Mesendoderm (in vitro differentiated cells): ENCODE measurements around the gene IFNA7.
"Not testable (repeated sequence)": the region's sequence is repeated elsewhere in the genome, so short reads cannot be mapped to it uniquely, and the experiment has no call there.

Source experiments
- DNase-seq: peaks from one replicate; pipeline ENCODE4 v3.0.0; 2013
- H2AK5ac ChIP-seq: 2 replicates; pipeline ENCODE4 v1.6.1; 2013; ENCODE audit warnings: low read length, inconsistent platforms
- H2BK120ac ChIP-seq: 2 replicates; pipeline ENCODE4 v1.6.1; 2013; ENCODE audit warnings: low read depth, mild to moderate bottlenecking, low read length, moderate library complexity, mixed read lengths
- H2BK15ac ChIP-seq: replicated peaks from 2 replicates; pipeline ENCODE4 v1.6.1; 2013; ENCODE audit warnings: low read depth, mild to moderate bottlenecking, moderate library complexity
- H2BK5ac ChIP-seq: 2 replicates; pipeline ENCODE4 v1.6.1; 2013; ENCODE audit warnings: low read length, inconsistent platforms
- H3K18ac ChIP-seq: 2 replicates; pipeline ENCODE4 v1.6.1; 2013; ENCODE audit warnings: mild to moderate bottlenecking, low read length, mixed read lengths
- H3K23ac ChIP-seq: one replicate; pipeline ENCODE4 v1.6.1; 2013; ENCODE audit warnings: low read length
- H3K27ac ChIP-seq: 2 replicates; pipeline ENCODE4 v1.5.1; 2013; ENCODE audit warnings: low read depth, mild to moderate bottlenecking, inconsistent platforms, low read length, moderate library complexity
- H3K27me3 ChIP-seq: 2 replicates; pipeline ENCODE4 v1.6.1; 2013; ENCODE audit warnings: low read length, control low read depth, mild to moderate bottlenecking, inconsistent platforms; ENCODE audit not compliant: insufficient read depth, poor library complexity
- H3K36me3 ChIP-seq: 2 replicates; pipeline ENCODE4 v1.6.1; 2013; ENCODE audit warnings: low read length, inconsistent platforms; ENCODE audit not compliant: control insufficient read depth, insufficient read depth
- H3K4ac ChIP-seq: one replicate; pipeline ENCODE4 v1.6.1; 2013; ENCODE audit warnings: low read depth, mild to moderate bottlenecking, low read length, moderate library complexity
- H3K4me1 ChIP-seq: 2 replicates; pipeline ENCODE4 v1.6.1; 2013; ENCODE audit warnings: low read depth, low read length, inconsistent platforms; ENCODE audit not compliant: control insufficient read depth
- H3K4me2 ChIP-seq: 2 replicates; pipeline ENCODE4 v1.6.1; 2013; ENCODE audit warnings: low read length
- H3K4me3 ChIP-seq: 2 replicates; pipeline ENCODE4 v1.5.1; 2013; ENCODE audit warnings: mild to moderate bottlenecking, low read length
- H3K56ac ChIP-seq: one replicate; pipeline ENCODE4 v1.6.1; 2013; ENCODE audit warnings: low read length
- H3K79me1 ChIP-seq: 2 replicates; pipeline ENCODE4 v1.6.1; 2013; ENCODE audit warnings: low read length, inconsistent platforms
- H3K79me2 ChIP-seq: 2 replicates; pipeline ENCODE4 v1.6.1; 2013; ENCODE audit warnings: mild to moderate bottlenecking, low read length; ENCODE audit not compliant: control insufficient read depth, insufficient read depth
- H3K9ac ChIP-seq: 2 replicates; pipeline ENCODE4 v1.6.1; 2013; ENCODE audit warnings: low read length, inconsistent platforms
- H4K5ac ChIP-seq: one replicate; pipeline ENCODE4 v1.6.1; 2013; ENCODE audit warnings: low read length
- H4K8ac ChIP-seq: one replicate; pipeline ENCODE4 v1.6.1; 2013; ENCODE audit warnings: low read depth, mild to moderate bottlenecking, control low read depth, low read length, moderate library complexity
- WGBS: extraction: QIAGEN DNeasy Blood & Tissue Kit; methylation state at CpG from one replicate; pipeline ENCODE4 v1.1.7; 2013; ENCODE audit warnings: low lambda C conversion rate, missing lambda C conversion rate; ENCODE audit not compliant: insufficient coverage; ENCODE audit errors: extremely low coverage; 5-methylcytosine and 5-hydroxymethylcytosine counted together

Gene IFNA7

GRCh38 chr9:21194867-21195776 is 6.9 kb downstream of the IFNA7 start:
- not testable (repeated sequence) for H3K79me1 ChIP-seq, H2BK120ac ChIP-seq, H3K4me2 ChIP-seq, H3K4me1 ChIP-seq, H3K18ac ChIP-seq, H3K56ac ChIP-seq, H2AK5ac ChIP-seq, H4K5ac ChIP-seq, H3K9ac ChIP-seq, H4K8ac ChIP-seq, H3K4ac ChIP-seq, H3K79me2 ChIP-seq, H3K27me3 ChIP-seq, H3K4me3 ChIP-seq, H3K36me3 ChIP-seq, H2BK5ac ChIP-seq, H3K27ac ChIP-seq, H3K23ac ChIP-seq, H2BK15ac ChIP-seq
- no CpG with 5 or more reads among the region's 6 CpGs for WGBS
- peak; percentile 18 for DNase-seq

GRCh38 chr9:21187487-21187886 is 14.5 kb downstream of the IFNA7 start, which contains the start of gene IFNA4:
IFNA4 (minus strand) TSS chr9:21187587; CDS start chr9:21187531, 56 bp downstream.
- not testable (repeated sequence) for H3K79me2 ChIP-seq, H3K9ac ChIP-seq, H3K23ac ChIP-seq, H2BK15ac ChIP-seq, H3K36me3 ChIP-seq, H3K4me3 ChIP-seq, H3K56ac ChIP-seq, H4K8ac ChIP-seq, H3K27me3 ChIP-seq, H3K4me2 ChIP-seq, H3K4ac ChIP-seq, H3K79me1 ChIP-seq, H3K27ac ChIP-seq, H3K4me1 ChIP-seq, H2AK5ac ChIP-seq, H4K5ac ChIP-seq, DNase-seq, H2BK5ac ChIP-seq, H2BK120ac ChIP-seq, H3K18ac ChIP-seq
- WGBS = no CpG with 5 or more reads among the region's 3 CpGs

DNA sequence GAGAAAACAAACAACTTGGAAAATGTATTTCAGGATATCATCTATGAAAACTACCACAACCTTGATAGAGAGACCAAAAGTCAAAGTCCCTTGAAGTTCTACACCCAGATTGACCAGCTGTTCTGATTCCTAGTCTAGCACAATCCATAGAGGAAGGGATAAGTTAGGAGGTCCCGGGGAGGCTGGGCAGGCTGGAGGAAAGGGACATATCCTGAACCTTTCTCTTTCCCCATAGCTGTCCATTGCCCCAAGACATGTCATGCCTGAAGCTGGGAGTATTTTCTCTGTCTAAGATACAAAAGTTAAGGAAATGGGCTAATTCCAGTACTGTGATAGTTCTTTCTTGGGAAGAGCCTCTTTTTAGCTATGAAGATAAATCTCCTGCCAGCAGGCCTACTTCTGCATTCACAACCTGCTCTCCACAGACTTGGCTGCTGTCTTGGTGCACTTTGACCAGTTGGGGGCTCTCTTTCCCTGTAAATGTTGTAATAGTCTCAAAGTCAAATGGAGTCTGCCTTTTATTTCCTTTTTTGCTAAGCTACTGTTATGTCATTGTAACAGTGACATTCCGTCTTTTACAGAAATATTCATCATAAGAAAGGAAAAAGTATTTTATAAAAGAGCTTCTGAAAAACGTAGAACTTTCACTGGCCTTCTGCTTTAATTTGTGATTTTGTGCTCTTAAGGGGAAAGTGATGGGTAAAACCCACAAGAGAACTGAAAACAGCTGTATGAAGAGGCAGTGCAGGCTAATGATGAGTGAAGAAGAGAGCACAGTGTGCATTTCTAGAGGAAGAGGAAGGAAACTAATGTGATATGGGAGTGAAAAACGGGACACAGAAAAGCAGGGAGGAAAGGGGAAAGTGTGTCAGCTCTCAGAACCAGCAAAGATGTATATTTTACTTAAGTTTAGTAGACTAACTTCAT is 18.9 kb downstream of the IFNA7 start:
- H3K27ac ChIP-seq, H2BK120ac ChIP-seq, H3K36me3 ChIP-seq, H3K79me2 ChIP-seq, H3K9ac ChIP-seq, H3K4me1 ChIP-seq, H3K4me2 ChIP-seq, H2AK5ac ChIP-seq, H3K79me1 ChIP-seq, H3K56ac ChIP-seq, H3K18ac ChIP-seq, H3K23ac ChIP-seq, H2BK15ac ChIP-seq, H2BK5ac ChIP-seq, H4K8ac ChIP-seq, H3K4ac ChIP-seq, H3K27me3 ChIP-seq, H4K5ac ChIP-seq, H3K4me3 ChIP-seq: not testable (repeated sequence)
- no CpG with 5 or more reads among the region's 4 CpGs for WGBS
- DNase-seq = peak; percentile 39

- no peak overlapping the region for H2AK5ac ChIP-seq
- H2BK5ac ChIP-seq = no peak overlapping the region
- H3K9ac ChIP-seq = no peak overlapping the region
- H3K36me3 ChIP-seq = no peaks in the 10 kb centered on the region
- H3K79me1 ChIP-seq = no peaks in the 10 kb centered on the region
- no peak overlapping the region for H3K27ac ChIP-seq
- no peak overlapping the region for H2BK15ac ChIP-seq
- no peak overlapping the region for H3K23ac ChIP-seq
- H3K18ac ChIP-seq = no peak overlapping the region
- no peak overlapping the region for H3K56ac ChIP-seq
- no peak overlapping the region for H3K4me2 ChIP-seq
- H3K4me3 ChIP-seq = no peak overlapping the region
- DNase-seq = no peak
- no peak overlapping the region for H4K8ac ChIP-seq
- H3K4ac ChIP-seq = no peak overlapping the region
- H4K5ac ChIP-seq = no peak overlapping the region
- H3K79me2 ChIP-seq = no peaks in the 10 kb centered on the region
- H3K27me3 ChIP-seq = no peaks in the 10 kb centered on the region
- no peak overlapping the region for H2BK120ac ChIP-seq
- no peaks in the 10 kb centered on the region for H3K4me1 ChIP-seq
- no CpG with 5 or more reads among the region's 2 CpGs for WGBS
Measured at GRCh38 chr9:21174671-21175070, 27.3 kb downstream of the IFNA7 start.

GRCh38 chr9:21172156-21172555 is 29.8 kb downstream of the IFNA7 start:
- WGBS = no CpG with 5 or more reads among the region's 3 CpGs
- H3K18ac ChIP-seq = no peak overlapping the region
- H3K4me1 ChIP-seq = no peaks in the 10 kb centered on the region
- no peak overlapping the region for H3K4me2 ChIP-seq
- H3K79me1 ChIP-seq = no peaks in the 10 kb centered on the region
- no peaks in the 10 kb centered on the region for H3K36me3 ChIP-seq
- H3K23ac ChIP-seq = no peak overlapping the region
- no peak overlapping the region for H3K27ac ChIP-seq
- H3K56ac ChIP-seq = no peak overlapping the region
- H3K4ac ChIP-seq = no peak overlapping the region
- H3K27me3 ChIP-seq = no peaks in the 10 kb centered on the region
- H2BK15ac ChIP-seq = no peak overlapping the region
- no peak overlapping the region for H3K4me3 ChIP-seq
- H4K5ac ChIP-seq = no peak overlapping the region
- H2AK5ac ChIP-seq = no peak overlapping the region
- no peak overlapping the region for H4K8ac ChIP-seq
- no peak overlapping the region for H3K9ac ChIP-seq
- H2BK5ac ChIP-seq = no peak overlapping the region
- no peak for DNase-seq
- no peaks in the 10 kb centered on the region for H3K79me2 ChIP-seq
- no peak overlapping the region for H2BK120ac ChIP-seq
